ENCODE results near the gene SEC14L1.

SEC14L1 gene

GRCh38 chr17:77217566-77217965, 76.8 kb downstream of the SEC14L1 start:
- no peak for DNase-seq
- in situ Hi-C loops (cut with HindIII; ENCODE audit: low pct_ligation_motif_present, low sequenced_read_pairs), result no loop called here
- Histone ChIP-seq H3K4me3 (ENCODE audit: low read depth, low read length) (no peak overlapping the region), H3K27me3 (replicated peaks) (no peaks in the 10 kb centered on the region), H3K27ac (no peak overlapping the region), H3K36me3 (replicated peaks) (peaks cover 42% of the 10 kb centered on the region)
- no peak for TF ChIP-seq CTCF (IDR thresholded peaks at IDR 0.05; ENCODE audit: low read depth, low read length, missing control alignments)

- Histone ChIP-seq H3K4me3 (ENCODE audit: low read depth, low read length) (no peak overlapping the region), H3K27me3 (replicated peaks) (no peaks in the 10 kb centered on the region), H3K36me3 (replicated peaks) (peaks cover 29% of the 10 kb centered on the region), H3K27ac (no peak overlapping the region)
- no peak for DNase-seq
- in situ Hi-C loops (cut with HindIII; ENCODE audit: low pct_ligation_motif_present, low sequenced_read_pairs), result no loop called here
- TF ChIP-seq CTCF (IDR thresholded peaks at IDR 0.05; ENCODE audit: low read depth, low read length, missing control alignments), result no peak
Measured at GRCh38 chr17:77218902-77219301, 78.1 kb downstream of the SEC14L1 start.

DNA sequence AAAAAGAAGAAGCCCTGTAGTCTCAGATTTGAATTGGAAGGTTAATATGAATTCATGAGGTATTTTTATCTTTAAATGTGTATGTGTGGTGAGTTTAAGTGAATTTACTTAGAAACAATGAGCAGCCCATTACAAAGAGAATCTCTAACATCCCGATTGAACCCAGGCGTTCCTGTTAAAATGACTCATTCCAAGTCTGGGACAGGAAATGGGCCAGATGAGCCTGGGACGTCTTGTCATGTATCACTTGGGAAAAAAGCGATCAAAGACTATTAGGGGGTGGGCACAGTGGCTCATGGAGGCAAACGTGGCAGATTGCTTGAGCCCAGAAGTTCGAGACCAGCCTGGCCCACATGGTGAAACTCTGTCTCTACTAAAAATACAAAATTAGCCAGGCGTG, 81.6 kb downstream of the SEC14L1 start:
- no peak for DNase-seq
- TF ChIP-seq CTCF (IDR thresholded peaks at IDR 0.05; ENCODE audit: low read depth, low read length, missing control alignments), result no peak
- H3K27ac ChIP-seq, result no peak overlapping the region
- no peak overlapping the region for H3K4me3 ChIP-seq (ENCODE audit: low read depth, low read length)
- no peaks in the 10 kb centered on the region for H3K27me3 ChIP-seq (replicated peaks)
- H3K36me3 ChIP-seq (replicated peaks), result peaks cover 18% of the 10 kb centered on the region
- in situ Hi-C loops (cut with HindIII; ENCODE audit: low pct_ligation_motif_present, low sequenced_read_pairs), result no loop called here

- no peak for DNase-seq
- Histone ChIP-seq H3K36me3 (replicated peaks) (peaks cover 5% of the 10 kb centered on the region), H3K27ac (no peak overlapping the region), H3K4me3 (ENCODE audit: low read depth, low read length) (no peak overlapping the region), H3K27me3 (replicated peaks) (no peaks in the 10 kb centered on the region)
- no peak for TF ChIP-seq CTCF (IDR thresholded peaks at IDR 0.05; ENCODE audit: low read depth, low read length, missing control alignments)
- in situ Hi-C loops (cut with HindIII; ENCODE audit: low pct_ligation_motif_present, low sequenced_read_pairs), result no loop called here
Measured at GRCh38 chr17:77223642-77224420, 83.1 kb downstream of the SEC14L1 start.

DNA sequence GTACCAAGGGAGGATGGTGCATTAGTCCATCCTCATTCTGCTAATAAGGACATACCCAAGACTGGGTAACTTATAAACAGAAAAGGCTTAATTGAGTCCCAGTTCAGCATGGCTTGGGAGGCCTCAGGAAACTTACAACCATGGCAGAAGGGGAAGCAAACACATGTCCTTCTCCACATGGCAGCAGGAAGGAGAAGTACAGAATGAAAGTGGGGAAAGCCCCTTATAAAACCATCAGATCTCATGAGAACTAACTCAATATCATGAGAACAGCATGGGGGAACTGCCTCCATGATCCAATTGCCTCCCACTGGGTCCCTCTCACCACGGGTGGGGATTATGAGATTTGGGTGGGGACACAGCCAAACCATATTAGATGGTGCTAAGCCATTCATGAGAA, 84.5 kb downstream of the SEC14L1 start:
- no peaks in the 10 kb centered on the region for H3K27me3 ChIP-seq (replicated peaks)
- no peak overlapping the region for H3K4me3 ChIP-seq (ENCODE audit: low read depth, low read length)
- H3K27ac ChIP-seq, result no peak overlapping the region
- no peak for DNase-seq
- no peak for TF ChIP-seq CTCF (IDR thresholded peaks at IDR 0.05; ENCODE audit: low read depth, low read length, missing control alignments)
- in situ Hi-C loops (cut with HindIII; ENCODE audit: low pct_ligation_motif_present, low sequenced_read_pairs), result no loop called here
- H3K36me3 ChIP-seq (replicated peaks), result peaks cover 2% of the 10 kb centered on the region

Data from brain microvascular endothelial cell (primary cell).